Measurements from ENCODE around the gene KCNN1. TPM values are rescaled to one million over a fixed set of nuclear protein-coding genes. Genes with fewer than 3 reads are reported as not detected.

KCNN1 gene
- polyA plus RNA-seq, 3 donors: not detected

DNA sequence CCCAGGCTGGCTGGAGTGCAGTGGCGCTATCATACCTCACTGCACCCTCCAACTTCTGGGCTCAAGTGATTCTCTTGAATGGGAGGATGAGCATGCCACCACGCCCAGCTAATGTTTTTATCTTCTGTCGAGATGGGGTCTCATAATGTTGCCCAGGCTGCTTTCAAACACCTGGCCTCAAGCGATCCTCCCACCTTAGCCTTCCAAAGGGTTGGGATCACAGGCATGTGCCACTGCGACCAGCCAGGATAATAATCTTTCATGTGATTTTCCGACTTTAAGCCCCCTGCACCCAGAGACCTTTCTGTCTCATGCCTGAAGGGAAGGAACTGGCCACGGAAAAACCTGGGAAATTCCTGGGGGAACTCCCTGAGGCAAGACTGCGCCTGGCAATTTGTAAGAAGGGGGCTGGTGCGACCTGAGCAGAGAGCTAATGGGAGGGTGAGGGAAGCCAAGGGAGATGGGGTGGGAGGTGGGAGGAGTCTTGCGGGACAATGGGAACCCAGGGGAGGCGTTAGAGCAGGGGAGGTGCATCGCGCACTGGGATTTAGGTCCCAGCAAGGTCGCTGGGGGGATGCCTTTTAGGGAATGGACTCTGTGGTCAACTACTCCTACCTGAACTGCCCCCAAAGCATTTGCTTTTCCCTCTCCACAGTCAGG, 35.2 kb upstream of the KCNN1 start:
- Histone ChIP-seq H3K4me3 (replicated peaks in 1 of 3; ENCODE audit: low read depth in 2 of 3, low read length in 3 of 3) (peak overlapping the region in 1 of 3 experiments; percentile 78), H3K9ac (ENCODE audit: insufficient read depth, low read length, poor library complexity, severe bottlenecking) (peak overlapping the region; percentile 77), H3K36me3 (replicated peaks in 1 of 2; ENCODE audit: control insufficient read depth in 1 of 2, insufficient read depth in 2 of 2, low read length in 2 of 2) (peaks cover 2 to 6% of the 10 kb centered on the region in 2 donors), H3K4me1 (ENCODE audit: control insufficient read depth in 1 of 2, insufficient read depth in 2 of 2, low read length in 2 of 2) (peaks cover 15 to 21% of the 10 kb centered on the region in 2 donors), H3K27me3 (ENCODE audit: control insufficient read depth in 2 of 2, insufficient read depth in 2 of 2, low read length in 2 of 2) (peaks cover 0 to 6% of the 10 kb centered on the region in 2 donors), H3K27ac (ENCODE audit: low read depth in 1 of 2, low read length in 2 of 2) (no peak overlapping the region), H3K9me3 (replicated peaks in 1 of 2; ENCODE audit: control insufficient read depth in 1 of 2, insufficient read depth in 1 of 2, low read length in 2 of 2) (no peaks in the 10 kb centered on the region), H2AFZ (ENCODE audit: insufficient read depth, low read depth, low read length, poor library complexity, severe bottlenecking) (peak overlapping the region; percentile 83), H3K4me2 (replicated peaks; ENCODE audit: extremely low read depth, low read length, poor library complexity, severe bottlenecking) (peak overlapping the region; percentile 90), H3K79me2 (ENCODE audit: insufficient read depth, low read length) (peaks cover 9% of the 10 kb centered on the region), H4K20me1 (ENCODE audit: insufficient read depth, low read length) (no peaks in the 10 kb centered on the region)
- no peaks in the 10 kb centered on the region for H3K9me3 Mint-ChIP-seq
- H3K36me3 Mint-ChIP-seq: peaks cover 7 to 14% of the 10 kb centered on the region in 2 donors
- DNase-seq: peak in 1 of 3 donors; percentile 72
- H3K27me3 Mint-ChIP-seq (ENCODE audit: low read depth in 3 of 3): peaks cover 8 to 14% (median 11%) of the 10 kb centered on the region in 3 donors
- peaks cover 20% of the 10 kb centered on the region for H3K4me1 Mint-ChIP-seq
- H3K4me3 Mint-ChIP-seq: peak overlapping the region in 1 of 2 donors; percentile 72
- intact Hi-C loops (cut with micrococcal nuclease): loop anchor here (1.0 to 2.0 kb wide), 3 partner anchors 72 to 76 kb away; partner anchors contain the start of gene RPL18A (in 2 of the 2)
- H3K27ac Mint-ChIP-seq: peak overlapping the region in 1 of 7 donors; percentile 12
- TF ChIP-seq CTCF (IDR thresholded peaks at IDR 0.05): no peak
- 43% methylated on average over 9 of the region's 14 CpGs for WGBS (ENCODE audit: insufficient coverage)

DNA sequence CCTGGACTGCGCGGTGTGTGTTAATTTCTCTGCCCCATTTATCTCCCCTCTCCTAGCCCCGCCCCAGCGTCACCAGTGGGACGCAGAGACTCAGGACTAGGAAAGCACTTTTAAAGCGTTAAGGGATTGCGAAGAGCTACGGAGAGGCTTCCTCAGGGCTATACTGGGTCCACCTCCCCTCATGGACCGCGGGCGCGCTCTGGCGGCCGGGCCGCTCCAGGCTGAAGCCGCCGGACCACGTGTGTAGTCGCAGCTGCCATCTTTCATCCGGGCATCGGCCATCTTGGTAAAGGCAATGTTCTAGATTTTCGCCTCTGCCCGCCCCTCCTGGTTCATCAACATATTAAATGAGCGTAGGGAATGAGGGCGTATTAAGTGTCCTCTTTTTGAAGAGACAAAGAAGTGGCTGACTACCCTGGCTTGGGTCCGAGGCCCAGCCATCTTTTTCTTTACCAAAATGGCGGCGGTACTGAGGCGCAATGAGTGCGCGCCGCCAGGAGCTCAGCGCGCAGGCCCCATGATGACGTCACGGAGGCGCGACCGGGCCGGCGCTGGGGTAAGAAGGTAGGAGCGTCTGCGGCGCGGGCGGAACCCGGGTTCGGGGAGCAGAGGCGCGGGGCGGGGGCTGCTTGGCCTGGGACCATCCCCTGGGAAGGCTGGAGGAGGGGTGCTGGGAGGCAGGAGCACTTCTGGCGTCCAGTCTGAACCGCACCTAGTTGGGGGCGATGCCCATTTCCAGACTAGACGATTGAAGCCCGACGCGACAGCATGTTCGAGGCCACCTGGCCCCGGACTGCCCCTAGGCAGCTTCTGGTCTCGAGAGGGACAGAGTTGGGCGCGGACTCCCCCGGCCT, 34.2 kb upstream of the KCNN1 start, which contains the start of gene CCDC124:
Gene CCDC124 (plus strand): TSS at position 531 of the 854 bp plus-strand sequence. CDS start 3,406 bp downstream, outside the sequence.
- peaks cover 20% of the 10 kb centered on the region for H3K4me1 Mint-ChIP-seq
- no peaks in the 10 kb centered on the region for H3K9me3 ChIP-seq (replicated peaks in 1 of 2; ENCODE audit: control insufficient read depth in 1 of 2, insufficient read depth in 1 of 2, low read length in 2 of 2)
- peaks cover 9% of the 10 kb centered on the region for H3K79me2 ChIP-seq (ENCODE audit: insufficient read depth, low read length)
- peak within 1 kb of the TSS; percentile 90 for H3K4me2 ChIP-seq (replicated peaks; ENCODE audit: extremely low read depth, low read length, poor library complexity, severe bottlenecking)
- peaks cover 2 to 7% of the 10 kb centered on the region in 2 donors for H3K36me3 ChIP-seq (replicated peaks in 1 of 2; ENCODE audit: control insufficient read depth in 1 of 2, insufficient read depth in 2 of 2, low read length in 2 of 2)
- peaks cover 11 to 20% of the 10 kb centered on the region in 2 donors for H3K36me3 Mint-ChIP-seq
- 0% methylated on average over 56 of the region's 64 CpGs for WGBS (ENCODE audit: insufficient coverage)
- intact Hi-C loops (cut with micrococcal nuclease): loop anchor here (1.0 to 2.0 kb wide), 3 partner anchors 73 to 77 kb away; partner anchors contain the start of gene RPL18A (in 2 of the 2)
- H3K27ac ChIP-seq (ENCODE audit: low read depth in 1 of 2, low read length in 2 of 2): peak within 1 kb of the TSS; percentile 57 to 96
- H3K4me3 ChIP-seq (replicated peaks in 1 of 3; ENCODE audit: low read depth in 2 of 3, low read length in 3 of 3): peak within 1 kb of the TSS; percentile 49 to 78 (median 72)
- H3K9ac ChIP-seq (ENCODE audit: insufficient read depth, low read length, poor library complexity, severe bottlenecking): peak within 1 kb of the TSS; percentile 77
- peak within 1 kb of the TSS; percentile 82 to 95 for H3K4me3 Mint-ChIP-seq
- peaks cover 8 to 11% (median 10%) of the 10 kb centered on the region in 3 donors for H3K27me3 Mint-ChIP-seq (ENCODE audit: low read depth in 3 of 3)
- H4K20me1 ChIP-seq (ENCODE audit: insufficient read depth, low read length): no peaks in the 10 kb centered on the region
- DNase-seq: peak; percentile 91 to 93 (median 92)
- peaks cover 0 to 6% of the 10 kb centered on the region in 2 donors for H3K27me3 ChIP-seq (ENCODE audit: control insufficient read depth in 2 of 2, insufficient read depth in 2 of 2, low read length in 2 of 2)
- H3K4me1 ChIP-seq (ENCODE audit: control insufficient read depth in 1 of 2, insufficient read depth in 2 of 2, low read length in 2 of 2): peaks cover 15 to 21% of the 10 kb centered on the region in 2 donors
- H3K27ac Mint-ChIP-seq: peak within 1 kb of the TSS; percentile 92 to 99 (median 97)
- peaks cover 0 to 2% (median 0%) of the 10 kb centered on the region in 7 donors for H3K9me3 Mint-ChIP-seq
- peak within 1 kb of the TSS; percentile 83 for H2AFZ ChIP-seq (ENCODE audit: insufficient read depth, low read depth, low read length, poor library complexity, severe bottlenecking)
- peak; percentile 82 for TF ChIP-seq CTCF (IDR thresholded peaks at IDR 0.05)

Measured in CD14-positive monocyte (primary cell).